Midbrain (tissue), 1 donor: ENCODE results near the gene ATIC.
"Not testable (repeated sequence)": the region's sequence is repeated elsewhere in the genome, so short reads cannot be mapped to it uniquely, and the experiment has no call there.

ENCODE experiments used
- DNase-seq: peaks from one replicate; lab custom pipeline; 2025; lab: John Stamatoyannopoulos, UW

The ATIC gene

DNA sequence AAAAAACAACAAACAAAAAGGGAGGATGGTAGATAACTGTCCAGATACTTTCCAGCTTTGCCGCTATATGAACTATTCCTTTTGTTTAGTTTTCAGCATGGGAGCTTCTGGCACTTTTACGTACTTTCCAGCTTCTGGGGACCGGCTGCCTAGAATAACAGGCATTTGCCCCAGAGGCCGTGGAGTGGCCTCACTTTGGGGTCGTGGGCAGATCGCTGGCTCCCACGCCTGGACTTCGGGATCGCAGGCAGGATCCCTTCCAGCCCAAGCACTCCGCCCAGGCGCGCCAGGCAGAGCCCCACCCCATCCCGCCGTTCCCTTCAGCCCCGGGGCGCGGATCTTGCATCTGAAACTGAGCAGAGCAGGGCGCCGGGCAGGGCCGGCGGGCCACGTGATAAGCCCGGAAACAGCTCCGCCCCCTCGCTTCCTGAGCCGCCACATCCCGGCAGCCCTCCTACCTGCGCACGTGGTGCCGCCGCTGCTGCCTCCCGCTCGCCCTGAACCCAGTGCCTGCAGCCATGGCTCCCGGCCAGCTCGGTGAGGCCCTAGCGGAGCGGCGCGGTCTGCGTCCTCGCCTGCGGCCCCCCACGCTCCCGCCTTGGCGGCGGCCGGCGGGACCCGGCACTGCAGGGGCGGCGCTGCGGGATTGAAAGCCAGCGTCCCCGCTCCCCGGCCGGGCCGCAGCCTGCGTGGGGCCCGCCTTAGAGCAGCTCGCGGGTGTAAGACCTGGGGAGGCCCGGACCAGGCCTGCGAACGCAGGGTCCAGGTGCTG, at the start of gene ATIC:
TSS of gene ATIC (plus strand) at position 435 of the 772 bp plus-strand sequence. CDS start at position 519, 84 bp downstream.
- peak; percentile 91 for DNase-seq

DNA sequence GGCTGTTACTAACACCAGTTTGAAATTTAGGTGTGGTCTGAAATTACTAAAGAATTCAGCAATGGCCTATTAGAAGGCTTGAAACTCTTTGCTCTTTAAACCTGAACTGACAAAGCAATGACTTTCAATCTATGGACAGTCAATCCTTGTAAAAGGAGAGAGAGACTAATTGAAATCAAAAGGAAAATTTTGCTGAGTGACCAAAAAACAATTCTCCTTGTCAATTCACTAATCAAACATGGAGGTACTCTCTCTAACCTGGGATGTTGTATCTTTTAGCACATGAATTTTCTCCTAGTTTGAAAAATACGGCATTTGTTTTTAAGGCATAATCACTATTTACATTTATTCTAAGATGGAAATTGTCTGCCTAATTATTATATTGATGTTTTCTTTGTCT, 49.6 kb upstream of the ATIC start:
- DNase-seq, result no peak

DNA sequence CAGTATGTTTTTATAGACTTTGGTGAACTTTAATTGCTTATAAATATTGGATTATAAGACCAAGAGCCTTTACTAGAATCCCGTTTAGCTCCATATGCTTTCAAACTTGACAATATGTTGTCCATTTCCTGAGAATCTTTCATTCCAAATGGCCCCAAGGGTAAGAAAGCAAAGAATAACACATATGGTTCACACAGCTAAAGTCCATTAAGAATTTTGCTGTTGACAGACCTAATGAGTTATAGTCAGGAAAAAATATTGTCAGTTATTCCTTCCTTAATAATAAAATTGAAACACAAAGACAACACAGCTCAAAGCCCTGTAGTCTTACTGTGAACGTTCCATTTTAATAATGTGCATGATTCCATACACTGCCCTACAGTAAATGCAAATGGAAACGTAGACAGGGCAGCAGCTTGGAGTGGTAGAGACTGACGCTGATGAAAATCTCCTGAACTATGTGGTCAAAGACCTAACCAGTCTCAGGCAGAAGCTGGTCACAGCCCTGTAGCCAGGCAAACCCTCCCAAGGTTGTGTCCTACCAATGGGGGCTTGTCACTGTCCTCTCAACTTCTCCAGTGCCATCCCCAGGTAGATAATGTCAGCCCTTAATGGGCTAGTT, 49.0 kb upstream of the ATIC start:
- DNase-seq, result no peak

DNA sequence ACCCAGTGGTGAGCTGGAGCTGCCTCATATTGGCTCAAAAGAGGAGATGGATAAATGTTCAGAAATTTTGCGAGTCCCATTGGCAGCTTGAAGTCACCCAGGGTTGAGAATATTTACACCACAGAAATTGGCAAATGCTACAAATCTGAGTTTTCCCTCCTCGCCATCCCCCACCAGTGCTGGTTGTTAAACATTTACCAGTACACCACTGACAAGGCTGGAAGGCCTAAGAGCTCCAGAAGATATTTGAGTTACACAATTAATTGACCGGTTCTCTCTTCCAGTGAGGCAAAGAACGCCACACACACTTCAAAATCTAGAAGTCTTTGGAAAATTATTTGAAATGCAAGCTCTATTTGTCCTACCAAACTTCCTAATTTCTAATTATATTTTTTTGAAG, 47.5 kb upstream of the ATIC start:
- DNase-seq, result no peak

DNA sequence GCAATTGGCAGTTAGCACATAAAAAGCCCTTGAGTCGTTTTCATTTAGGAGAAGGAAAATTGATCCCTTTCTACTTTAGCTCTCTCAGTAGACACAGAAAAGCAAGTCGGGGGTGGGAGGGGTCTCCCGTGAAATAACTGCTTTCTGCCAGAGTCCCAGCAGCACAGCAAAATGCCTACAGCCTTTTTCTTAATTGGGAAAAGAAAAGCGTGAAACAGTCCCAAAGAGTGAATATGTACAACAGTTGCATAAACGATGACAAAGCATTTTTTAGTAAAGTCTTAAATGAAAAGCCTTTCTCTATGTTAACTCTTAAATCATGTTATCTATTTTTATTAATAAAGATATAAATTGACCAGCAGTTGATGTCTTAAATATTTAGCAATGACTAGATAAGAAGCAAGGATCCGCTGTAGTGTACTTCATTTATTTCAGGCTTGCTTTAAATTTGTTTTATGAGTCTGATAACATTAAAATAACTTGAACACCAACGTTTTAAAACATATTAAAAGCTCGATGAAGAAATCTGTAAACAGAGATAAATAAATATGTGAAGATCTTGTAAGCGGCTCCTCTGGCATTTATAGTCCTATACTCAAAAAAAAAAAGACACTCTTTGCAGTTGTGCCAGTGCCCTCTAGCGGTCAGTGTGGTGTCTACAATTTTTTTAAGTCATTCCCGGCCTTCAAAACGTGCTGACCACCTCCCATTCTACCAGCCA, 42.3 kb upstream of the ATIC start:
- peak; percentile 83 for DNase-seq

DNA sequence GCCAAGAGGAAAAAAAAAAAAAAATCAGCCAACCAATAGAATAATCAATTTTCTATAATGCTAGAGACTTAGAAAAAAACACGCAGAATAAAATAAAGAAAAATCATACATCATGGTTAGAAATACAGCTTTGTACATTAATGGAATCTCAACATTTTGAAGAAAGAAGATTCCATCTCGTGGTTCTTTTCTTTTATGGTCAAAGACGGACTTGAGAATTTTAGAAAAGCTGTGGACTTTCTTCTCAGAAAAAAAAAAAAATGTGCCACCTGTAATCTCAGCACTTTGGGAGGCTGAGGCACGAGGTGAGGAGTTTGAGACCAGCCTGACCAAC, 41.8 kb upstream of the ATIC start:
- DNase-seq, result no peak

DNA sequence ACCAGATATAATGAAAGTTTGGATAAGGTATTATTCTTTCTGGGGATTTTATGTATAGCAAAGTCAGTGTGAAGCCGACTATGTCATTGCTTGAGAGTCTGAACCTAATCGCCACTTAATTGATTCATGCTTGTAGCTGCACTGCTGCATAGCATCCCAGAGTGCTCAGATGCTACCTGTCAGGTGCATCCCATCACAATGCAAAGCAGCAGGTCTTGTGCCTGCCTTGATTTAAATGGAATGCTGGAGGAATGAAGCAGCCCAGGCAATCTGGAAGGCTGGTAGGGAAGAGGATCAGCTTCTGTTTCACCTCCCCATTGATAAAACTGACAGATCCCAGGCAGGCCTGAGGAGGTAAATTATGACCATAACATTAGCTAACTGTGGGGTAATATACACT, 40.4 kb upstream of the ATIC start:
- no peak for DNase-seq

DNA sequence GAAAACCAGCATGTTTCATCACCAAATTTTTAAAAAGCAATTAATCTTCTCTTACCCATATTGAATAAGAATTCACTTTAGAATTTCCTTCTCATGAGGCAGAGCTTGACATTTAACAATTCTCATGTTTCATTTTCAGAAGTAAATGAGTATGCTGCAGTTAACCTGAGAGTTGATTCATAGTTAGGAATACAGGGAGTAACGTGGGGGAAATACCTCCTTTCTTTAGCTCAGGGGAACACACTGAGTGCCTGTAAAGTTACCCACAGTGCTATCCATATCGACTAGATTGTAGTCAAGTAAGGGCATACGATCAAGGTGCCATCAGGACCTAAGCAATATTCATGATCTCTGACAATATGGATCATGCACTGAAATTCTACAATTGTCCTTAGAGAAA, 38.9 kb upstream of the ATIC start:
- no peak for DNase-seq

DNA sequence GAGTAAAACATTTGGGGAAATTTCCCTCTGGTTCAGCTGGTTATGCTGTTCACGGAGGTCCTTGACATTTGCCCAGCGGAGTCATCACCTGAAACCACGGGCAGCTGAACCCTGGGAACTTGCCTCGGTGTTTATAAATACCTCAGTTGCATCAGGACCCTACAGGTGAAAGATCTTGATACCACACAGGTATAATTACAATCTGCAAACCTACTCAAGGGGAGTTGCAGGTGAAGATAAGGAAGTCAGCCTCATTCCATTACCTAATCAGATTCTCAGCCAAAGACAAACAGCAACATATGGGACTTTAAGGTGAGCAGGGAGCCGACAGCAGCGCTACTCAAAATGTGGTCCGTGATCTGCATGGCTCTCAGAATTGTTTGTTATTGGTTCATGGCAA, 37.0 kb upstream of the ATIC start:
- no peak for DNase-seq

DNA sequence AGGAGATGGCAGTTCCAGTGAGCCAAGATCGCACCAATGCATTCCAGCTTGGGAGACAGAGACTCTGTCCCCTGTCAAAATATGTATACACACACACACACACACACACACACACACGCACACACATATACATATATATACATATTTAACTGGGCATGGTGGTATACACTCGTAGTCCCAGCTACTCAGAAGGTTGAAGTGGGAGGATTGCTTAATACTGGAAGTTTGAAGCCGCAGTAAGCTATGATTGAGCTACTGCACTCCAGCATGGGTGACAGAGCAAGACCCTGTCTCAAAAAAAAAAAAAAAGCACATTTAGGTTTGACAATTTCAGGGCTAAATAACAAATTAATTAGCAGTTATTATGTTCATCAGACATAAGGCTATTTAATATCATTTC, 36.0 kb upstream of the ATIC start:
- DNase-seq, result no peak

DNA sequence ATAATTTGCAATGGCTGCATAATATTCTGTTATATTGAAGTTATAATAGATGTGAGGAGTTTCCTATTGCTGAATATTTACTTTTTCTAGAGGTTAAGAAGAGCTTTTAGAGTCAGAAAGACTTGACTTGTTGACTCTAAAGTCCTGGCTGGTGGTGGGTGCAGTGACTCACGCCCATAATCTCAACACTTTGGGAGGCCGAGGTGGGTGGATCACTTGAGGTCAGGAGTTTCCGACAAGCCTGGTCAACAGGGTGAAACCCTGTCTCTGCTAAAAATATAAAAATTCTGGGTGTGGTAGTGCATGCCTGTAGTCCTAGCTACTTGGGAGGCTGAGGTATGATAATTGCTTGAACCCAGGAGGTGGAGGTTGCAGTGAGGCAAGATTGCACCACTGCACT, 33.9 kb upstream of the ATIC start:
- DNase-seq, result no peak

DNA sequence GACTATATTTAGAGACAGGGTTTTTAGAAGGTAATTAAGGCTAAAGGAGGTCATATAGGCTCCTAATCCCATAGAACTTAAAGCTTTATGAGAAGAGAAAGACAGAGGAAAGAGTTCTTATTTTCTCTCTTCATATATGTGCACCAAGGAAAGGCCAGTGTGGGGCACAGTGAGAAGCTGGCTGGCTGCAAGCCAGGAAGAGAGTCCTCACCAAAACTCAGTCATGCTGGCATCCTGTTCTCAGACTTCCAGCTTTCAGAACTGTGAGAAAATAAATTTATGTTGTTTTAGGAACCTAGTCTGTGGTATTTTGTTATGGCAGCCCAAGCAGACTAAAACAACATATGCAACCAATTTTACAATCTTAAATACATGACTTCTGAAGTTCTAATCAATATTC, 31.5 kb upstream of the ATIC start:
- DNase-seq, result no peak

DNA sequence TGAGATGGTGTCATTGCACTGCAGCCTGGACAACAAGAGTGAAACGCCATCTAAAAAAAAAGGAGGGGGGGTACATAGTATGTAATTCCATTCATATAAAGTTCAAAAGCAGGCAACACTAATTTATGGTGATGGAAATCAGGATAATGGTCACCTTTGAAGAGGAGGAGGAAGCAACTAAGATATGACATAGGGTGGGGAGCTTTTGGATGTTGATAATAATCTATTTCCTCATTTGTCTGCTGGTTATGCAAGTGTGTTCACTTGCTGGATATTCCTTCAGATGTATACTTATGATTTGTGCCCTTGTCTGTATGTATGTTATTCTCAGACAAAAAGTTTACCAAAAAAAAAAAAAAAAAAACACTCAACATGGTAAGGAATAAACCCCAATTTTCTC, 28.6 kb upstream of the ATIC start:
- no peak for DNase-seq

DNA sequence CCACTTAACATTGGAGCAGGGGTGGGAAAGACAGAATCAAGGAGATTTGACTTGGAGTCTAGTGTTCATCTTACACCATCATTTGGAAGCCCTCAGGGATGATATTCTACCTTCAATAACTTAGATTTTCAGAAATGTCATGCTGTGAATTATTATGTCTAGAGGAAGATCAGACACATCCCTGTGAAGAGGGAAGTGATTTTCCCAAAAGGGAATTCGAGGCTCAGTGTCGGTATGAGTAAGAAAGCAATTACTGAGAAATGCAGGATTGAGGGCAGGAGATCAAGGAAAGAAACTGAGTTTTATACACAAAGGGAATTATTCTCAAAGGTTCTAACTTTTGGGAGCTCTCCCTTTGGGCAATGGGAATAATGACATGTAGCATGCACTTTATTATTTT, 25.6 kb upstream of the ATIC start:
- no peak for DNase-seq

DNA sequence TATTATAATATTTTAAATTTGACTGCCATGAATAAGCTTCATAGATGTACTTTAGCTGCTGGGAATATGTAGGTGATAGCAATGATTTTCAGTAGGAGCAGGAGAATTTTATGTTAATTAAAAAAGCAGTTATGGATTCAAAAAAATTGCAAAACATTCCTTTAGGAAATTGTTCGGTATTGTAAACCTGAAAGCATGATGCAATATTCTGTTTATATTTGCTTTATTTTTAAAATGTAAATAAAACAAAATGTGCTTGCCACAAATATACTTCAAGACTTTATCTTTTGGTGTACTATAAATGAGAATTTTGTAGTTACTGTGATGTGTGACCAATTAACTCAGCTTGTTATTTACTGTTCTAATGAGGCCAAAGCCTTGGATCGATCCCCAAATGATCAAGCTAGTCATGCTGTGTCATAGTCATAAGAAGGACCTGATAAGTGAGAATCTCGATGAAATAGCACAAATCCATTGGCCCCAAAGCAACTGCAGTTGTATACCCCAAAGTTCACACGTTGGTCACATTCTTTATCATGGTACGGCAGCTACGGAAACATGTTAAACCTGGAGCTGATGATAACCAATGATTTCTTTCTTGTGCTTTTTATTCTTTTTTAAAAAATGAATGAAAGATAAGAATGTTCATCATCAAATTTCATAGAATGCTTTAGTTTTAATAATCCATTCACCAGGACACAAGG, 23.6 kb upstream of the ATIC start:
- no peak for DNase-seq

DNA sequence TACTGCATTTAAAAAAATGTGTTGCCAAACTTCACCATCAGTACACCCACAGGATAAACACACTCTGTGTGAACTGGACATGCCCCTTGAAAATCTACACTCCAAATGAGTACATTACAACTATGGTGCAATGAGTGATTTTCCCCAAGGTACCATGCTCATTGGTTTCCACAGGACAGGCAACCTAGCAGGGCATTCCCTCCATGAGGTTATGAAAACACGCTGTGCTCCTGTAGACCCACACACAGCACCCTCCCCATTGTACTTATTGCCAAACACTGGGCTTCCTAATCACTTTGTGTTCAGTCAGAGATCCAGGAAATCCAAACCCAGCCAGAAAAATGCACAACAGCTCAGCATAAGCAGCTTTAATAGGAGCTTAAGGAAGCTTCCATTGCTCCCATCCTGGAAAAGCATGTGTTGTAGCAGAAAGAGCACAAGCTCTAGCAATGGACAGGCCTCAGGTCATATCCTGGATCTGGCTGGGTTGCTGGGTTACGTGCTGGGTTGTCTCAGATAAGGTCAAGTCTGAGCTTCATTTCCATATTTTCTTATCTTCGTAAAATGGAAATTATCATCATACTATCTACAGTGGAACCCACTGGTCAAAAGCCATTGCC, 20.8 kb upstream of the ATIC start:
- no peak for DNase-seq

DNA sequence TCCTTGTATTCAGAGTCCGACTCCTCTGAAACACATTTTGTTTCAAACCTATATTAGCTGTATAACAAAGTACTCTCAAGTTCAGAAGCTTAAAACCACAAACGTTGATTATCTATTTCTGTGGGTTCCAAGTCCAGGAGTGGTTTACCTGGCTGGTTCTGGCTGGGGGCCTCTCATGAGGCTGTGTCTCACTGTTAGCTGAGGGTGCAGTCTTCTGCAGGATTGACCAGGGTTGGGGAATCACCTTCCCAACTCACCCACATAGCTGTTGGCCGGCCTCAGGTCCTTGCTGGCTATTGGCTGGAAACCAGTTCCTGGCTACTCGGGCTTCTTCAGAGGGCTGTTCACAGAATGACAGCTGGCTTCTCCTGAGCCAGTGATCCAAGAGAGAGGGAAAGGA, 18.0 kb upstream of the ATIC start:
- DNase-seq, result no peak

DNA sequence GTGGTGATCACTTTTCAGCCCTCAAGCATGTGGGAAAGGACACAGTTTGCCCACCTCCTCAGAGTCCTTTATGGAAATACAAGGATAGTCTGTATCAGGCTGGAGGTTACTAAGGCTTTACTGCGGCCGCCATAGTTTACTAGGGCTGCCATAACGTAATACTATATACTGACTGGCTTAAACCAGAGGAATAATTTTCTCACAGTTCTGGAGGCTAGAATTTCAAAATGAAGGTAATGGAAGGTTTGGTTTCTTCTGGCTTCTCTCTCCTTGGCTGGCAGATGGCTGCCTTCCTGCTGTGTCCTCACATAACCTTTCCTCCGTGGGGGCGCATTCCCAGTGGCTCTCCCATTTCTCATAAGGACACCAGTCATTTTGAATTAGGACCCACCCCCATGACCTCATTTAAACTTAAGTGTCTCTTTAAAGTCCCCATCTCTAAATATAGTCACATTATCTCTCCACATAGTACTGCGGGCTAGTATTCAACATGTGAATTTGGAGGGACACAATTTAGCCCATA, 12.5 kb upstream of the ATIC start:
- DNase-seq, result no peak

DNA sequence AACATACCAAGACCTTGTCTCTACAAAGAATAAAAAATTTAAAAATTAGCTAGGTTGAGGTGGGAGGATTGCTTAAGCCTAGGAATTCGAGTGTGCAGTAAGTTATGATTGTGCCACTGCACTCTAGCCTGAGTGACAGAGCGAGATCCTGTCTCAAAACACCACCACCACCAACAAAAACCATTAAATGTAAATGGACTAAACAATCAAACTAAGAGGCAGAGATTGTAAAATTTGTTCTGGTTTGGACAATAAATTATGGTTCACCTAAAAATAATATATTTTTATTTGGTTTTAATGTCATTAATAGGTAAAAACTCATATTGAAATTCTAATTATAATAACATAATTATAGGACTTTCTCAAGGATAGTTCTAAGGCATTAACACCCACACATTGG, 9.9 kb upstream of the ATIC start:
- no peak for DNase-seq

DNA sequence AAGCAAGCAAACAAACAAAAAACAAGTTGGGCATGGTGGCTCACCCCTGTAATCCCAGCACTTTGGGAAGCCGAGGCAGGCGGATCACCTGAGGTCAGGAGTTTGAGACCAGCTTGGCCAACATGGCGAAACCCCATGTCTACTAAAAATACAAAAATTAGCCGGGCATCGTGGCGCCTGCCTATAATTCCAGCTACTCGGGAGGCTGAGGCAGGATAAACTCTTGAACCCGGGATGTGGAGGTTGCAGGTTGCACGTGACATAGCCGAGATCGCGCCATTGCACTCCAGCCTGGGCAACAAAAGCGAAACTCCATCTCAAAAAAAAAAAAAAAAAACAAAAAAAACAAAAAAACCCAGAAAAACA, 617 bp upstream of the ATIC start:
- not testable (repeated sequence) for DNase-seq

DNA sequence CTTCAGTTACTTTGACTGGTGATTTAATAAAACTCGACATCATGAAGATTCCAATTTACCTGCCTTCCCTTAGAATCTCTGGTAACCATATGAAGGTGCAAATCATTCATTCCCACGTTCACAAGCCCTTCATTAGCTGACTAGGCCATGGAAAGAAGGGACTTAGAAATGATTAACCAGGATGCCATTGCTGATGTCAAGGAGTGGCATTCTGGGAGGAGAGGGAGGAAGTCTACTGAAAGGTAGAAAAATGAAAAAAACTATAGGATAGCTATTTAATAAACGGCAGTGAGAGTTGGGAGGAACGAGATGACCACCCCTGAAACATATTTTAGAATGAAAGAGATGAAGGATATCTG, 1.4 kb downstream of the ATIC start:
- DNase-seq, result no peak

DNA sequence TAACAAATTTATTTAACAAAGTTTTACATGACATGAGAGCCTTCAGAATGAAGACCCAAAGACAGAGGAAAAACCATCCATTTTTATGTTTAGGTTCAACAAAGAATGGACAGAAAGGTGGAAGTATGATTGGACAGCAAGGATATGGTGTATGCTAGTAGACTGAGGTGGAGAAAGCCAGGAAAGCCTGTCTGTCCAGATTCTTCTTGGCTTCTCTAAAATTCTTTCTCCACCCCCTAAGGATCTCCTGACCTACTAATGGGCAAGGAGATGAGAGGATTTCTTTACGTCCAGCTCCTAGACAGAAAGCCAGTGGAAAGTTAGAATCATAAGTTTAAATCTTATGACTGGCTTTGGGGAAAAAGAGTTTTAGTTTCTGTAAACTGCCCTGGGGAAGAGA, 3.0 kb downstream of the ATIC start:
- no peak for DNase-seq
